Daoy (cell line): ENCODE results near the gene ZNF25. TPM values are rescaled to one million over a fixed set of nuclear protein-coding genes. Genes with fewer than 3 reads are reported as not detected.
"Not testable (repeated sequence)": the region's sequence is repeated elsewhere in the genome, so short reads cannot be mapped to it uniquely, and the experiment has no call there.

Source experiments
- DNase-seq: peaks from one replicate; pipeline ENCODE4 v3.0.0-alpha.2; 2015; ENCODE audit warnings: low read depth
- total RNA-seq: library from RNA; depleted of rRNA; stranded (reverse); fragments of >200 nt; shearing (Covaris generic); gene quantifications from 2 replicates; pipeline ENCODE4 v1.2.3, GENCODE V29; 2014; rRNA removed

Gene ZNF25
- total RNA-seq, 1 experiment from 2014 or later: 2.2 TPM

GRCh38 chr10:37947526-37947925, 28.9 kb downstream of the ZNF25 start:
- DNase-seq: no peak

GRCh38 chr10:37937864-37938263, 38.6 kb downstream of the ZNF25 start:
- no peak for DNase-seq

- DNase-seq: no peak
Measured at GRCh38 chr10:37934791-37935190, 41.7 kb downstream of the ZNF25 start.

- no peak for DNase-seq
Measured at GRCh38 chr10:37930423-37930822, 46.0 kb downstream of the ZNF25 start.

- not testable (repeated sequence) for DNase-seq
Measured at GRCh38 chr10:37908165-37908564, 68.3 kb downstream of the ZNF25 start.

GRCh38 chr10:37906382-37906781, 70.1 kb downstream of the ZNF25 start:
- DNase-seq: no peak

Other genes starting within 250 kb of the ZNF25 start
- gene ZNF248, start 119.0 kb downstream of the ZNF25 start, total RNA-seq: 0.51 and 2.3 TPM in 2 replicates
- 4.8 and 11.0 TPM in 2 replicates for gene ZNF33A, start 34.0 kb upstream of the ZNF25 start, total RNA-seq
- gene ZNF37A, start 117.7 kb upstream of the ZNF25 start, total RNA-seq: 2.7 and 6.9 TPM in 2 replicates